ENCODE results near the gene RPL22. TPM values are rescaled to one million over a fixed set of nuclear protein-coding genes. Genes with fewer than 3 reads are reported as not detected.

The RPL22 gene
- total RNA-seq, 1 experiment from 2014 or later: 441 TPM

- ATAC-seq: no peak
- Mint-ChIP-seq H3K36me3 (no peaks in the 10 kb centered on the region), H3K4me3 (no peak overlapping the region), H3K9me3 (no peaks in the 10 kb centered on the region), H3K27ac (no peak overlapping the region), H3K27me3 (ENCODE audit: low read depth) (peaks cover 61% of the 10 kb centered on the region), H3K4me1 (peaks cover 20% of the 10 kb centered on the region)
- ChIA-PET CTCF (interaction anchor here (0.6 to 21.4 kb wide), 25 partner anchors 12 to 609 kb away, joined by 3 to 489 read pairs (median 8); partner anchors contain the start of genes ACOT7, GPR153, HES2 and ICMT), POLR2A (interaction anchor here (0.6 to 4.8 kb wide), 5 partner anchors 10 to 392 kb away, joined by 3 to 22 read pairs (median 3); partner anchors contain the start of gene ICMT)
- no peak for DNase-seq (ENCODE audit: low spot score)
- TF ChIP-seq IRF2 (CRISPR knock-in tag; IDR thresholded peaks at IDR 0.05; ENCODE audit: borderline replicate concordance, low read depth) (no peak), ZNF416 (CRISPR knock-in tag; IDR thresholded peaks at IDR 0.05) (0 out of 2 replicates have a peak, but pooled peaks have one; percentile 6)
Observed at GRCh38 chr1:6247651-6248050, 48.3 kb upstream of the RPL22 start.

GRCh38 chr1:6246497-6247467 is 47.4 kb upstream of the RPL22 start:
- Mint-ChIP-seq H3K27ac (peak overlapping the region; percentile 92), H3K4me3 (peak overlapping the region; percentile 81), H3K4me1 (peaks cover 20% of the 10 kb centered on the region), H3K27me3 (ENCODE audit: low read depth) (peaks cover 53% of the 10 kb centered on the region), H3K36me3 (no peaks in the 10 kb centered on the region), H3K9me3 (no peaks in the 10 kb centered on the region)
- ChIA-PET POLR2A (interaction anchor here (0.6 to 4.8 kb wide), 8 partner anchors 9 to 393 kb away, joined by 3 to 22 read pairs (median 3); partner anchors contain the start of gene ICMT), CTCF (interaction anchor here (0.5 to 21.4 kb wide), 55 partner anchors 11 to 384 kb away, joined by 3 to 489 read pairs (median 5); partner anchors contain the start of genes ACOT7, ESPN, GPR153 and HES2)
- peak; percentile 14 for ATAC-seq
- peak; percentile 95 for DNase-seq (ENCODE audit: low spot score)
- TF ChIP-seq EMX1 (CRISPR knock-in tag; IDR thresholded peaks at IDR 0.05): peak; percentile 24; the same call in 1 of the 2 replicates
- TF ChIP-seq TEAD1 (CRISPR knock-in tag; IDR thresholded peaks at IDR 0.05): peak; percentile 51; the same call in 1 of the 2 replicates
- 0 out of 2 replicates have a peak, but pooled peaks have one; percentile 29 for TF ChIP-seq ARID4B (CRISPR knock-in tag; IDR thresholded peaks at IDR 0.05; ENCODE audit: borderline replicate concordance)
- TF ChIP-seq ZNF138 (CRISPR knock-in tag; conservative IDR thresholded peaks at IDR 0.05): no peak
- 0 out of 2 replicates have a peak, but pooled peaks have one; percentile 24 for TF ChIP-seq CREM (CRISPR knock-in tag; IDR thresholded peaks at IDR 0.05)
- peak; percentile 99 for TF ChIP-seq CTCF (IDR thresholded peaks at IDR 0.05)
- TF ChIP-seq ZNF263 (CRISPR knock-in tag; IDR thresholded peaks at IDR 0.05; ENCODE audit: low read depth): 0 out of 2 replicates have a peak, but pooled peaks have one; percentile 26
- peak; percentile 56; the same call in 1 of the 2 replicates for TF ChIP-seq ZNF416 (CRISPR knock-in tag; IDR thresholded peaks at IDR 0.05)
- TF ChIP-seq GTF2I (CRISPR knock-in tag; conservative IDR thresholded peaks at IDR 0.05): no peak
- TF ChIP-seq TP53 (CRISPR knock-in tag; IDR thresholded peaks at IDR 0.05): no peak
- no peak for TF ChIP-seq E2F4 (CRISPR knock-in tag; IDR thresholded peaks at IDR 0.05; ENCODE audit: borderline replicate concordance, low read depth)
- no peak for TF ChIP-seq CREB1 (CRISPR knock-in tag; IDR thresholded peaks at IDR 0.05)
- TF ChIP-seq NFATC4 (CRISPR knock-in tag; IDR thresholded peaks at IDR 0.05): no peak
- peak; percentile 38; the same call in 1 of the 2 replicates for TF ChIP-seq SP1 (CRISPR knock-in tag; conservative IDR thresholded peaks at IDR 0.05)
- no peak for TF ChIP-seq FOXJ3 (CRISPR knock-in tag; IDR thresholded peaks at IDR 0.05; ENCODE audit: borderline replicate concordance)
- TF ChIP-seq STAT6 (CRISPR knock-in tag; conservative IDR thresholded peaks at IDR 0.05; ENCODE audit: low read depth): no peak
- TF ChIP-seq ZBTB43 (CRISPR knock-in tag; IDR thresholded peaks at IDR 0.05): no peak
- TF ChIP-seq ZMAT4 (CRISPR knock-in tag; IDR thresholded peaks at IDR 0.05): peak; percentile 5; the same call in 1 of the 2 replicates
- no peak for TF ChIP-seq FOXK1 (CRISPR knock-in tag; IDR thresholded peaks at IDR 0.05)
